Measurements from ENCODE around the gene HPS1.

Gene HPS1

GRCh38 chr10:98467506-98468318, 21.0 kb upstream of the HPS1 start (continued):
- TF ChIP-seq ZFHX2 (tag by site-specific recombination; conservative IDR thresholded peaks at IDR 0.05) (no peak), ZNF654 (tag by site-specific recombination; IDR thresholded peaks at IDR 0.05; ENCODE audit: low read depth) (peak; percentile 99), ZNF248 (tag by site-specific recombination; IDR thresholded peaks at IDR 0.05) (no peak), ZNF335 (tag by site-specific recombination; conservative IDR thresholded peaks at IDR 0.05) (peak; percentile 43), BCL11A (tag by site-specific recombination; IDR thresholded peaks at IDR 0.05; ENCODE audit: low read depth) (no peak), ZNF664 (tag by site-specific recombination; IDR thresholded peaks at IDR 0.05) (no peak), ZBTB1 (tag by site-specific recombination; IDR thresholded peaks at IDR 0.05) (no peak), ZEB2 (tag by site-specific recombination; IDR thresholded peaks at IDR 0.05) (0 out of 2 replicates have a peak, but pooled peaks have one; percentile 17), ZNF585B (tag by site-specific recombination; IDR thresholded peaks at IDR 0.05) (no peak), ZNF398 (tag by site-specific recombination; IDR thresholded peaks at IDR 0.05) (no peak), ZNF16 (tag by site-specific recombination; IDR thresholded peaks at IDR 0.05; ENCODE audit: low read depth) (no peak), SP7 (tag by site-specific recombination; IDR thresholded peaks at IDR 0.05) (peak; percentile 46; the same call in 1 of the 2 replicates), ZNF530 (tag by site-specific recombination; IDR thresholded peaks at IDR 0.05; ENCODE audit: low read depth) (no peak), REPIN1 (tag by site-specific recombination; IDR thresholded peaks at IDR 0.05; ENCODE audit: low read depth) (no peak), HOXD13 (CRISPR knock-in tag; IDR thresholded peaks at IDR 0.05; ENCODE audit: borderline replicate concordance) (no peak), ZNF660 (tag by site-specific recombination; IDR thresholded peaks at IDR 0.05) (peak; percentile 54; the same call in 1 of the 2 replicates), YY1 (tag by site-specific recombination; IDR thresholded peaks at IDR 0.05) (no peak), ZNF148 (tag by site-specific recombination; IDR thresholded peaks at IDR 0.05; ENCODE audit: borderline replicate concordance) (no peak), ZNF223 (tag by site-specific recombination; IDR thresholded peaks at IDR 0.05) (no peak), HOXA7 (CRISPR knock-in tag; IDR thresholded peaks at IDR 0.05; ENCODE audit: borderline replicate concordance) (no peak), ZNF677 (tag by site-specific recombination; IDR thresholded peaks at IDR 0.05) (no peak), ZNF433 (tag by site-specific recombination; IDR thresholded peaks at IDR 0.05; ENCODE audit: low read depth) (no peak), GFI1B (tag by site-specific recombination; IDR thresholded peaks at IDR 0.05) (no peak), ZNF292 (tag by site-specific recombination; IDR thresholded peaks at IDR 0.05; ENCODE audit: borderline replicate concordance, low read depth) (no peak), ZNF747 (tag by site-specific recombination; IDR thresholded peaks at IDR 0.05) (no peak), ZNF830 (tag by site-specific recombination; IDR thresholded peaks at IDR 0.05; ENCODE audit: low read depth) (no peak)

Measured in HEK293 (cell line).